ENCODE data around the gene GPC1. TPM values are rescaled to one million over a fixed set of nuclear protein-coding genes. Genes with fewer than 3 reads are reported as not detected.

GPC1 gene
- total and polyA plus RNA-seq, 2 of the 4 experiments (the other 2 are of a cell fraction) = 16.0 to 211 TPM

GRCh38 chr2:240455647-240456446 is 20.4 kb downstream of the GPC1 start:
- in situ Hi-C loops (cut with MboI; ENCODE audit: low sequenced_read_pairs) = no loop called here
- CTCF ChIA-PET = no interaction called here
- TF ChIP-seq MXI1 (IDR thresholded peaks at IDR 0.05; ENCODE audit: borderline replicate concordance, low read depth, low read length) (no peak), RFX5 (IDR thresholded peaks at IDR 0.05; ENCODE audit: low read depth, low read length) (no peak), POLR2A (IDR thresholded peaks at IDR 0.05; ENCODE audit: low read depth, low read length) (no peak), CTCF (conservative IDR thresholded peaks at IDR 0.05; ENCODE audit: low read depth, low read length) (no peak), BHLHE40 (IDR thresholded peaks at IDR 0.05; ENCODE audit: low read depth, low read length) (no peak), CHD1 (IDR thresholded peaks at IDR 0.05; ENCODE audit: low read depth, low read length) (no peak), RAD21 (IDR thresholded peaks at IDR 0.05; ENCODE audit: low read length) (no peak), RCOR1 (IDR thresholded peaks at IDR 0.05; ENCODE audit: insufficient replicate concordance, low read length) (no peak), MAZ (IDR thresholded peaks at IDR 0.05; ENCODE audit: borderline replicate concordance, low read depth, low read length) (no peak), FOS (IDR thresholded peaks at IDR 0.05; ENCODE audit: low read depth, low read length) (no peak), SMC3 (IDR thresholded peaks at IDR 0.05; ENCODE audit: low read depth, low read length) (no peak), CEBPB (IDR thresholded peaks at IDR 0.05; ENCODE audit: low read depth, low read length) (no peak), USF2 (IDR thresholded peaks at IDR 0.05; ENCODE audit: low read depth, low read length) (no peak), ELK1 (IDR thresholded peaks at IDR 0.05; ENCODE audit: borderline replicate concordance, low read depth, low read length) (no peak), NFE2L2 (IDR thresholded peaks at IDR 0.05; ENCODE audit: low read depth, low read length) (no peak)

More at GRCh38 chr2:240455647-240456446, 20.4 kb downstream of the GPC1 start:
- H3K14ac ChIP-seq (replicated peaks; ENCODE audit: low read depth, low read length) = no peak overlapping the region
- no peak overlapping the region for H4K8ac ChIP-seq (ENCODE audit: low read depth in 2 of 2, low read length in 2 of 2)
- no peak overlapping the region for H3K4ac ChIP-seq (ENCODE audit: low read depth, low read length)
- H3K27me3 ChIP-seq (ENCODE audit: control insufficient read depth, insufficient read depth, low read length) = no peaks in the 10 kb centered on the region
- no peak overlapping the region for H4K91ac ChIP-seq (ENCODE audit: insufficient read depth, low read depth, low read length)
- no peak overlapping the region for H3K18ac ChIP-seq (ENCODE audit: low read depth, low read length)
- no peaks in the 10 kb centered on the region for H3K9me3 ChIP-seq (ENCODE audit: control insufficient read depth, insufficient read depth, low read length)
- no peak overlapping the region for H3K4me2 ChIP-seq (ENCODE audit: low read depth, low read length)
- POLR2A ChIA-PET (ENCODE audit: unreplicated experiment) = no interaction called here
- H2AK9ac ChIP-seq (replicated peaks; ENCODE audit: low read depth, low read length, poor library complexity) = no peak overlapping the region
- no peak overlapping the region for H4K5ac ChIP-seq (ENCODE audit: low read depth, low read length)
- dilution Hi-C loops (cut with HindIII; ENCODE audit: low sequenced_read_pairs, unreplicated experiment) (no loop called here), intact Hi-C loops (cut with micrococcal nuclease) (no loop called here)
- H3K9ac ChIP-seq (ENCODE audit: low read depth, low read length) = no peak overlapping the region
- no peak overlapping the region for H3K27ac ChIP-seq (ENCODE audit: insufficient read depth, low read length)
- BruUV-seq (replicated peaks) = no TSS peak
- H3K4me3 ChIP-seq (ENCODE audit: insufficient read depth, low read depth, low read length) = no peak overlapping the region
- H3K56ac ChIP-seq (ENCODE audit: extremely low read depth, insufficient read depth, low read length) = no peak overlapping the region
- no peak for ATAC-seq (ENCODE audit: low read depth)
- peaks cover 9 to 54% of the 10 kb centered on the region in 2 experiments; a peak in 3 of 4 replicates for H3K79me1 ChIP-seq (ENCODE audit: low read depth in 1 of 2, low read length in 2 of 2)
- no peak overlapping the region for H2AK5ac ChIP-seq (ENCODE audit: low read depth, low read length)
- H2BK15ac ChIP-seq (ENCODE audit: low read depth, low read length) = no peak overlapping the region
- peaks cover 54% of the 10 kb centered on the region for H4K20me1 ChIP-seq (ENCODE audit: insufficient read depth, low read length)
- H3K9me1 ChIP-seq (ENCODE audit: insufficient read depth, low read length) = no peaks in the 10 kb centered on the region
- H2BK120ac ChIP-seq (ENCODE audit: low read depth, low read length) = no peak overlapping the region
- no peak overlapping the region for H2BK5ac ChIP-seq (ENCODE audit: low read depth, low read length, poor library complexity, severe bottlenecking)
- peaks cover 5% of the 10 kb centered on the region; the same call in 1 of the 2 replicates for H3K36me3 ChIP-seq (ENCODE audit: control insufficient read depth, insufficient read depth, low read length)
- no peak overlapping the region for H2AFZ ChIP-seq (replicated peaks; ENCODE audit: low read length, poor library complexity)
- H3K4me1 ChIP-seq (ENCODE audit: control insufficient read depth, insufficient read depth, low read length) = peaks cover 16% of the 10 kb centered on the region; the same call in 1 of the 2 replicates
- 58% methylated on average over 16 of the region's 55 CpGs; no CpG with 5 or more reads in 1 of the 2 experiments for WGBS, 2 experiments (ENCODE audit: extremely low coverage in 2 of 2, insufficient read length in 1 of 2)
- no peak overlapping the region for H3K23ac ChIP-seq (ENCODE audit: low read depth, low read length)
- H2BK20ac ChIP-seq (ENCODE audit: low read depth, low read length) = no peak overlapping the region
- DNase-seq = no peak
